ENCODE data around the gene CILP. TPM values are rescaled to one million over a fixed set of nuclear protein-coding genes. Genes with fewer than 3 reads are reported as not detected.

Gene CILP
- total RNA-seq, 1 experiment from 2014 or later = not detected

DNA sequence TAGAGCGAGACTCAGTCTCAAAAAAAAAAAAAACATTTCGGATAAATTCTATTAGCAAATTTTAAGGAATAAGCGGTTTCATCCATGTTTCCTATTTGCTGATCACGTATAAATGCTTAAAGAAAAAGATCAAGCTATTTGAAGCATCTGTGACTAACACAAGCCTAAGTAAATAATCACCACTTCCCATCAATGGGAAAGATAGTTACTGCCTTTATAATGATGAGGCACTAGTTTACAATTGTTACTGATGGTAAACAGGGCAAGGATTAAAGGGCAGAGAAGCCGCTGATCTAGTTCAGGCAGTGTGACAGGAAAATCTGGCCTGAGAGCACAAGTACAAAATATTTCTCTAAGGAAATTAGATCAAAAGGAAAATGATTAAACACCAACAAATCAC, 39.8 kb downstream of the CILP start:
- H3K27me3 ChIP-seq (ENCODE audit: insufficient read depth, low read length) = no peaks in the 10 kb centered on the region
- H3K4me1 ChIP-seq (ENCODE audit: control insufficient read depth in 1 of 2, insufficient read depth in 2 of 2, low read length in 2 of 2) = no peaks in the 10 kb centered on the region
- no peak overlapping the region for H3K9ac ChIP-seq (ENCODE audit: low read length)
- H3K79me2 ChIP-seq (ENCODE audit: insufficient read depth, low read length) = peaks cover 21% of the 10 kb centered on the region; the same call in 1 of the 2 replicates
- H3K4me3 ChIP-seq (replicated peaks in 1 of 2; ENCODE audit: low read depth in 1 of 2, low read length in 2 of 2) = no peak overlapping the region
- H4K20me1 ChIP-seq (ENCODE audit: insufficient read depth) = no peaks in the 10 kb centered on the region
- H3K27ac ChIP-seq (ENCODE audit: low read depth, low read length) = no peak overlapping the region
- BruUV-seq (replicated peaks) = no TSS peak
- no peaks in the 10 kb centered on the region for H3K9me2 ChIP-seq (ENCODE audit: insufficient read depth)
- no peak for DNase-seq (ENCODE audit: low read depth, low spot score)
- CTCF ChIA-PET = no interaction called here
- RAD21 ChIA-PET (ENCODE audit: low non-redundant PET in 1 of 2, low total read pairs in 2 of 2, uncharacterized antibody in 2 of 2, unreplicated experiment in 2 of 2) = no interaction called here
- no peak for ATAC-seq
- no peaks in the 10 kb centered on the region for H3K9me3 ChIP-seq (ENCODE audit: control insufficient read depth in 1 of 2, insufficient read depth in 1 of 2, low read depth in 1 of 2, low read length in 2 of 2)
- intact Hi-C loops (cut with micrococcal nuclease) = no loop called here
- H3K36me3 ChIP-seq (ENCODE audit: control insufficient read depth in 1 of 2, insufficient read depth in 2 of 2, low read length in 2 of 2) = peaks cover 8 to 21% of the 10 kb centered on the region in 2 experiments
- no peak overlapping the region for H3K4me2 ChIP-seq (ENCODE audit: low read length)
- TF ChIP-seq FOSL1 (IDR thresholded peaks at IDR 0.05; ENCODE audit: low read depth) = no peak
- no peak for TF ChIP-seq ELF1 (IDR thresholded peaks at IDR 0.05; ENCODE audit: borderline replicate concordance, low read depth)
- TF ChIP-seq POLR2A (IDR thresholded peaks at IDR 0.05; ENCODE audit: borderline replicate concordance, extremely low read depth, insufficient read depth, insufficient read length) = no peak
- no peak for TF ChIP-seq ZNF274 (IDR thresholded peaks at IDR 0.05; ENCODE audit: low read depth, low read length)
- TF ChIP-seq CEBPB (IDR thresholded peaks at IDR 0.05; ENCODE audit: low read depth) = no peak
- TF ChIP-seq RAD21 (IDR thresholded peaks at IDR 0.05; ENCODE audit: low read depth) = no peak
- TF ChIP-seq JUND (IDR thresholded peaks at IDR 0.05) = no peak
- no peak for TF ChIP-seq EZH2phosphoT487 (IDR thresholded peaks at IDR 0.05; ENCODE audit: borderline replicate concordance)
- POLR2A ChIA-PET = no interaction called here
- H2AFZ ChIP-seq (ENCODE audit: low read depth, low read length, poor library complexity, severe bottlenecking) = no peak overlapping the region

GRCh38 chr15:65165875-65166274, 45.4 kb downstream of the CILP start:
- H3K36me3 ChIP-seq (ENCODE audit: control insufficient read depth in 1 of 2, insufficient read depth in 2 of 2, low read length in 2 of 2) = peaks cover 11 to 17% of the 10 kb centered on the region in 2 experiments; a peak in 3 of 4 replicates
- no TSS peak for BruUV-seq (replicated peaks)
- no peak overlapping the region for H3K4me2 ChIP-seq (ENCODE audit: low read length)
- H3K9me3 ChIP-seq (ENCODE audit: control insufficient read depth in 1 of 2, insufficient read depth in 1 of 2, low read depth in 1 of 2, low read length in 2 of 2) = no peaks in the 10 kb centered on the region
- no peaks in the 10 kb centered on the region for H3K27me3 ChIP-seq (ENCODE audit: insufficient read depth, low read length)
- DNase-seq (ENCODE audit: low read depth, low spot score) (no peak), ATAC-seq (no peak)
- H3K27ac ChIP-seq (ENCODE audit: low read depth, low read length) = no peak overlapping the region
- H2AFZ ChIP-seq (ENCODE audit: low read depth, low read length, poor library complexity, severe bottlenecking) = no peak overlapping the region
- POLR2A ChIA-PET = no interaction called here
- intact Hi-C loops (cut with micrococcal nuclease) = no loop called here
- H3K9ac ChIP-seq (ENCODE audit: low read length) = no peak overlapping the region
- H3K79me2 ChIP-seq (ENCODE audit: insufficient read depth, low read length) = peaks cover 19% of the 10 kb centered on the region; the same call in 1 of the 2 replicates
- H3K9me2 ChIP-seq (ENCODE audit: insufficient read depth) = no peaks in the 10 kb centered on the region
- no peaks in the 10 kb centered on the region for H3K4me1 ChIP-seq (ENCODE audit: control insufficient read depth in 1 of 2, insufficient read depth in 2 of 2, low read length in 2 of 2)
- RAD21 ChIA-PET (ENCODE audit: low non-redundant PET in 1 of 2, low total read pairs in 2 of 2, uncharacterized antibody in 2 of 2, unreplicated experiment in 2 of 2) = no interaction called here
- H4K20me1 ChIP-seq (ENCODE audit: insufficient read depth) = no peaks in the 10 kb centered on the region
- H3K4me3 ChIP-seq (replicated peaks in 1 of 2; ENCODE audit: low read depth in 1 of 2, low read length in 2 of 2) = no peak overlapping the region
- CTCF ChIA-PET = no interaction called here
- no peak for TF ChIP-seq SRF (IDR thresholded peaks at IDR 0.05; ENCODE audit: low read depth)
- TF ChIP-seq SIN3A (IDR thresholded peaks at IDR 0.05; ENCODE audit: low read depth) = no peak
- TF ChIP-seq CBX3 (IDR thresholded peaks at IDR 0.05; ENCODE audit: low read depth) = no peak
- TF ChIP-seq ZFX (IDR thresholded peaks at IDR 0.05) = no peak
- no peak for TF ChIP-seq RAD21 (IDR thresholded peaks at IDR 0.05; ENCODE audit: low read depth)
- no peak for TF ChIP-seq ZBTB33 (IDR thresholded peaks at IDR 0.05; ENCODE audit: extremely low read depth, insufficient replicate concordance, low read length)
